Pancreas (tissue), 10 donors: Measurements from ENCODE around the gene ESR2. TPM values are rescaled to one million over a fixed set of nuclear protein-coding genes. Genes with fewer than 3 reads are reported as not detected.

Experiments used
- ATAC-seq, 4 donors: fragments of 200-7000 bp; cut with Tn5 transposase; one replicate each; pipeline versions ENCODE4 v1.8.0 to v1.9.1; 2020; ENCODE audit warnings: mild to moderate bottlenecking in 4 of 4, moderate library complexity in 4 of 4
- DNase-seq, 6 donors: peaks; one replicate each; pipeline ENCODE4 v3.0.0-alpha.2; 2020
- FAIRE-seq: peaks from 2 replicates; lab custom pipeline; 2012; peaks lifted over from hg19 to GRCh38; lab: Jason Lieb, UNC
- H3K27ac ChIP-seq, 4 donors: fragments of 200-600 bp; sonication (generic); 1 replicate in 3 of 4; 2 replicates in 1 of 4; pipeline versions ENCODE4 v1.5.0 to v1.8.0; 2020
- H3K27me3 ChIP-seq, 4 donors: fragments of 200-600 bp; one replicate each; pipeline ENCODE4 v1.8.0; 2021
- H3K36me3 ChIP-seq, 3 donors: fragments of 200-600 bp; sonication (generic) in 1 of 3; one replicate each; pipeline versions ENCODE4 v1.5.0 to v1.8.0; 2020 to 2021
- H3K4me1 ChIP-seq, 3 donors: fragments of 200-600 bp; one replicate each; pipeline ENCODE4 v1.8.0; 2021
- H3K4me3 ChIP-seq, 4 donors: fragments of 200-600 bp; sonication (generic) in 2 of 4; one replicate each; pipeline versions ENCODE4 v1.5.0 to v1.8.0; 2020 to 2021
- H3K9me3 ChIP-seq, 4 donors: fragments of 200-600 bp; one replicate each; pipeline ENCODE4 v1.8.0; 2021
- CTCF ChIP-seq, 4 donors: fragments of 200-600 bp; sonication (generic) in 3 of 4; IDR thresholded peaks; one replicate each; pipeline versions ENCODE4 v1.5.0 to v1.8.0; 2021; ENCODE audit warnings: antibody characterized with exemption in 4 of 4
- WGBS, 2 donors: extraction: QIAGEN DNeasy Blood & Tissue Kit; methylation state at CpG; one replicate each; pipeline ENCODE4 v1.1.7; 2013; 5-methylcytosine and 5-hydroxymethylcytosine counted together
- intact Hi-C, 3 donors: fragments of 100-400 bp; cut with DNase I; formaldehyde crosslinking; loops; one replicate each; pipeline versions ENCODE4 v1.11.1 to v1.14.2; 2022
- polyA plus RNA-seq, 2 donors: library from polyadenylated mRNA; stranded (reverse); fragments of 200-250 nt; gene quantifications; one replicate each; pipeline ENCODE4 v1.2.3, GENCODE V29; 2013
- total RNA-seq, 6 donors: library from RNA; stranded (reverse); fragmentation: NEBNext Ultra II Directional in 4 of 6; extraction: Animal tissue kit (Norgen Biotek cat#: 25700) in 4 of 6; gene quantifications; one replicate each; pipeline versions ENCODE4 v1.2.1 to v1.2.4, GENCODE V29; 2021 to 2023
- donor health status: healthy with polysubstance abuse.
- donor health status: DM: no; HTN: no; CAD: no; lungs with moderate emphysema.
- donor health status: DM: no; HTN: no; CAD: no.
- donor health status: control.
- donor health status: control.
- donor health status: Bipolar disorder and iron deficiency.
- donor health status: DM: yes; HTN: yes; CAD: no.
- donor health status: DM: no; HTN: no; CAD: no.
- donor health status: DM: no; HTN: no; CAD: no.
- donor health status: DM: yes; HTN: yes; CAD: no.

ESR2 gene
- total and polyA plus RNA-seq, 8 donors = 0.08 to 0.78 (median 0.19) TPM

- FAIRE-seq = no peak
- Histone ChIP-seq H3K4me3 (peak overlapping the region in 3 of 4 donors; percentile 8 to 25 (median 9)), H3K36me3 (no peaks in the 10 kb centered on the region), H3K27me3 (no peaks in the 10 kb centered on the region), H3K4me1 (peaks cover 37 to 73% (median 60%) of the 10 kb centered on the region in 3 donors), H3K27ac (peak overlapping the region; percentile 38 to 73 (median 61)), H3K9me3 (no peaks in the 10 kb centered on the region)
- TF ChIP-seq CTCF (IDR thresholded peaks at IDR 0.05) = no peak
- intact Hi-C loops = no loop called here
- peak; percentile 33 to 60 (median 55) for ATAC-seq
- peak; percentile 53 to 79 (median 63) for DNase-seq
- 11% methylated on average over 20 of the region's 20 CpGs for WGBS, 2 donors
Measured at GRCh38 chr14:64196814-64197411, 97.3 kb downstream of the ESR2 start.

- TF ChIP-seq CTCF (IDR thresholded peaks at IDR 0.05) = no peak
- peak overlapping the region in 3 of 4 donors; percentile 51 to 73 (median 71) for H3K27ac ChIP-seq
- intact Hi-C loops = no loop called here
- no peaks in the 10 kb centered on the region for H3K27me3 ChIP-seq
- no peaks in the 10 kb centered on the region for H3K36me3 ChIP-seq
- peaks cover 40 to 67% (median 63%) of the 10 kb centered on the region in 3 donors for H3K4me1 ChIP-seq
- H3K9me3 ChIP-seq = no peaks in the 10 kb centered on the region
- peak in 1 of 4 donors; percentile 6 for ATAC-seq
- no peak for DNase-seq
- no peak for FAIRE-seq
- WGBS, 2 donors = 32 to 41% methylated on average over 5 of the region's 5 CpGs
- no peak overlapping the region for H3K4me3 ChIP-seq
Measured at GRCh38 chr14:64196056-64196455, 98.1 kb downstream of the ESR2 start.

- H3K9me3 ChIP-seq = no peaks in the 10 kb centered on the region
- FAIRE-seq = no peak
- TF ChIP-seq CTCF (IDR thresholded peaks at IDR 0.05) = no peak
- H3K4me3 ChIP-seq = no peak overlapping the region
- peaks cover 34 to 64% (median 58%) of the 10 kb centered on the region in 3 donors for H3K4me1 ChIP-seq
- no peak for DNase-seq
- intact Hi-C loops = no loop called here
- H3K27ac ChIP-seq = peak overlapping the region in 3 of 4 donors; percentile 3 to 73 (median 71)
- peak in 2 of 4 donors; percentile 22 to 32 for ATAC-seq
- 2 to 7% methylated on average over 2 of the region's 2 CpGs for WGBS, 2 donors
- H3K36me3 ChIP-seq = no peaks in the 10 kb centered on the region
- no peaks in the 10 kb centered on the region for H3K27me3 ChIP-seq
Measured at GRCh38 chr14:64195199-64195598, 99.0 kb downstream of the ESR2 start.

- Histone ChIP-seq H3K4me1 (peaks cover 31 to 60% (median 57%) of the 10 kb centered on the region in 3 donors), H3K36me3 (no peaks in the 10 kb centered on the region), H3K27me3 (no peaks in the 10 kb centered on the region), H3K4me3 (no peak overlapping the region), H3K27ac (peak overlapping the region; percentile 7 to 73 (median 42)), H3K9me3 (no peaks in the 10 kb centered on the region)
- DNase-seq (no peak), ATAC-seq (no peak), FAIRE-seq (no peak)
- no peak for TF ChIP-seq CTCF (IDR thresholded peaks at IDR 0.05)
- intact Hi-C loops = no loop called here
- 22 to 28% methylated on average over 3 of the region's 3 CpGs for WGBS, 2 donors
Measured at GRCh38 chr14:64194404-64194803, 99.8 kb downstream of the ESR2 start.

GRCh38 chr14:64193821-64194220, 100.3 kb downstream of the ESR2 start:
- 23 to 28% methylated on average over 2 of the region's 2 CpGs for WGBS, 2 donors
- H3K9me3 ChIP-seq = no peaks in the 10 kb centered on the region
- peak overlapping the region in 3 of 4 donors; percentile 13 to 73 (median 71) for H3K27ac ChIP-seq
- H3K27me3 ChIP-seq = no peaks in the 10 kb centered on the region
- peak in 4 of 6 donors; percentile 32 to 72 (median 55) for DNase-seq
- intact Hi-C loops = no loop called here
- peaks cover 31 to 57% (median 57%) of the 10 kb centered on the region in 3 donors for H3K4me1 ChIP-seq
- no peak for FAIRE-seq
- no peaks in the 10 kb centered on the region for H3K36me3 ChIP-seq
- TF ChIP-seq CTCF (IDR thresholded peaks at IDR 0.05) = no peak
- H3K4me3 ChIP-seq = no peak overlapping the region
- ATAC-seq = peak; percentile 60 to 77 (median 66)
